SW 1271 (cell line): Measurements from ENCODE around the gene KRTAP10-8.
"Not testable (repeated sequence)": the region's sequence is repeated elsewhere in the genome, so short reads cannot be mapped to it uniquely, and the experiment has no call there.

Experiments used
- DNase-seq, 2 experiments: peaks; one replicate each; lab custom pipeline; 2025; lab: John Stamatoyannopoulos, UW

Gene KRTAP10-8

GRCh38 chr21:44618504-44618903, 6.6 kb downstream of the KRTAP10-8 start:
- DNase-seq: no peak

DNA sequence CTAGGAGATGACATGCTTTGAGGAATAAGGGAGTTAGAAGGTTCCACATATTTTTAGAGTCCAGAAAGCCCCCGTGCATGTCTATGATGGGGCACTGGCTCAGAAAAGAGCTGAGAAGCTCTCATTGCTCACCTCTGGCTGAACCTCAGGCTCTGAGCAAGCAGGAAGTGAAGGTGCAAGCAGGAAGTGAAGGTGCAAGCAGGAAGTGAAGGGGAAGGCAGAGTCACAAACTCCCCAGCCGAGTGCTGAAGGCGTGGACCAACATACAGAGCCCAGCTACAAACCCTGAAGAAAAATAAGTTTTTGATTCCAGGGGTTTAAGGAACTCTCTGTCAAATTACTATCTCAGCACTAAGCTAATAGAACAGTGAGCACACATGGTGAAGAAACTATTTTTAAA, 7.0 kb downstream of the KRTAP10-8 start:
- no peak for DNase-seq

DNA sequence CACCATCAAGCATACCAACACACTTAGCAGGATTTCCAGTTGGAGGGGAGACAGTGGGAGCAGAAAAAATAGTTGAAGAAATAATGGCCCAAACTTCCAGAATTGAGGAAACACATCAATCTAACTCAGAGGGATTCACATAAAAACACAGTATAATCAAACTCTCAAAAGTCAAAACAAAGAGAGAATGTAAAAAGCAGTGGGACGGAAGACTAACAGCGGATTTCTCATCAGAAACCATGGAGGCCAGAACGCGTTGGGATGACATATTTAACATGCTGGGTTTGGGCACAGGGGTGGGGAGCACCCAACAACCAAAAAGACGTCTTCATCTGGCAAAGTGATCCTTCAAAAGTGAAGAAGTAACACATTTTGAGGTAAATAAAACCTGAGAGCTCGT, 8.0 kb downstream of the KRTAP10-8 start:
- no peak for DNase-seq

- DNase-seq: no peak
Measured at GRCh38 chr21:44623575-44623974, 11.7 kb downstream of the KRTAP10-8 start.

DNA sequence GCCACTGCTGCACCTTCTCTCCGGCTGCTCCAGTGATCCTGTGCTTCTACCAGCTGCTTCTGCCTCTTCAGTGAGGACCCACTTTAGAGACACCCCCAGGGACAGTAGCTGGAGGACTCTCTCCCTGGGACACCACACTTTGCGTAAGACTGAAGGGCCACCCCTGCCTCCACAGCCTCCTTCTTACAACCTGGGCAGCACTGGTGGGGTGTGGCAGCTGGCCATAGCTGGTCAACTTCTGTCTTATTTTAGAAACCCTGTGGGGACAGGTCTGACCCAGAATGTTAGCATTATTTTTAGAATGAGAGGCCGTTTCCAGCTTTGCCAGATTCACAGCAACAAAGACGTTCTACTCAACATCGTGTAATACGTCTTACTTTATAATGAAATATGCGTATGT, 13.9 kb downstream of the KRTAP10-8 start:
- DNase-seq: no peak

DNA sequence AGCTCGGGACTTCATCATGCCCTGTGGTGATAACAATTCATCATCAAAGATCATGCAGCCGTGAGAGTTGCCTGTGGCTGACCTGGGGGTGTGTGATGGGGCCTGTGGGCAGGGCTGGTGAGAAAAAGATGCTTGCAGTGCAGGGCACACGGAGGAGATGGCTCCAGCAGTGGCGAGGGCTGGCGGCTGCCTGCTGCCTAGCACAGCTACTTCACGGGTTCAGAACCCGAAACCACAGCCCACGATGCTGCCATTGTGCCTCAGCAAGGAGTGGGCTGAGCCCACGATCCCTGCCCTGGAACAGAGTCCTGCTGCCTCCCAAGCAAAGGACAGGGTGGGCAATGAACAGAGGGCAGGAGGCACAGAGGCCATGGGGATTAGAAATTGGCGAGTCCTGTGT, 14.4 kb downstream of the KRTAP10-8 start:
- DNase-seq: no peak

DNA sequence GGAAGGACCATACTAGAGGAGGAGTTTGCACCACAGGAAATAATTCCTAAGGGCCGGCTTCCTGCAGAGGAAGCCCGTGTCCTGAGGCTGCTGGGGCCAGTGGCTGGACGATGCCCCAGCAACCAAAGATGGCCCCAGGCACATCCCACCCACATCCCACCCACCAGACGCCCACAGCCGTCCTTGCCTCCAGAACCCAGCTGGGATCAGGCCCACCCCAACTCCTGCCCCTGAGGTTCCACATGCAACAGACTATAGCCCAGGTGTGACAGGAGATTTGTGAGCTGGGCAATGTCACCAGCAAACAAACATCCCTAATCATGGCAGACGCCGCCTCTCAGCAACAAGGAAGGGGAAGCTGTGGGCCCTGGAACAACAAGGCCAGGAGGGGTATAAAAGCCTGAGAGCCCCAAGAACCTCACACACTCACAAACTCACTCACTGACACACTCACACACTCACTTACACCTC, 14.8 kb downstream of the KRTAP10-8 start, which contains the start of gene KRTAP10-9:
KRTAP10-9 (plus strand) TSS at position 421 of the 471 bp plus-strand sequence. CDS start 79 bp downstream, outside the sequence.
- no peak for DNase-seq

DNA sequence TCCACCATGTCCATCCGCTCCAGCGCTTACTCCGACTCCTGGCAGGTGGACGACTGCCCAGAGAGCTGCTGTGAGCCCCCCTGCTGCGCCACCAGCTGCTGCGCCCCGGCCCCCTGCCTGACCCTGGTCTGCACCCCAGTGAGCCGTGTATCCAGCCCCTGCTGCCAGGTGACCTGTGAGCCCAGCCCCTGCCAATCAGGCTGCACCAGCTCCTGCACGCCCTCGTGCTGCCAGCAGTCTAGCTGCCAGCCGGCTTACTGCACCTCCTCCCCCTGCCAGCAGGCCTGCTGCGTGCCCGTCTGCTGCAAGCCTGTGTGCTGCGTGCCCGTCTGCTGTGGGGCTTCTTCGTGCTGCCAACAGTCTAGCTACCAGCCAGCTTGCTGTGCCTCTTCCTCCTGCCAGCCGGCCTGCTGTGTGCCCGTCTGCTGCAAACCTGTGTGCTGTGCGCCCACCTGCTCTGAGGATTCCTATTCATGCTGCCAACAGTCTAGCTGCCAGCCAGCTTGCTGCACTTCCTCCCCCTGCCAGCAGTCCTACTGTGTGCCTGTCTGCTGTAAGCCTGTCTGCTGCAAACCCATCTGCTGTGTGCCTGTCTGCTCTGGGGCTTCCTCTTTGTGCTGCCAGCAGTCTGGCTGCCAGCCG, 15.4 kb downstream of the KRTAP10-8 start:
- DNase-seq: not testable (repeated sequence)

DNA sequence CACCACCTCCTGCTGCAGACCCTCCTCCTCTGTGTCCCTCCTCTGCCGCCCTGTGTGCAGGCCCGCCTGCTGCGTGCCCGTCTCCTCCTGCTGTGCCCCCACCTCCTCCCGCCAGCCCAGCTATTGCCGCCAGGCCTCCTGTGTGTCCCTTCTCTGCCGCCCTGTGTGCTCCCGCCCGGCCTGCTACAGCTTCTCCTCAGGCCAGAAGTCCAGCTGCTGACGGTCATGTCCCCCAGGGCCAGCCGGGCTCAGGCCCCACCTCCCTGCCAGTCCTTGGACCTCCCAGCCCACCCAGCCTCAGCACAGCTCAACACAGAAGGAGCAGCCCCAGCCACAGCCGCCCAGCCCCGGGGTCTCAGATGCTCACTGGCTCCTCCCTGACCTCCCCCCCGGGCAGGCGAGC, 16.0 kb downstream of the KRTAP10-8 start:
- DNase-seq: not testable (repeated sequence)

DNA sequence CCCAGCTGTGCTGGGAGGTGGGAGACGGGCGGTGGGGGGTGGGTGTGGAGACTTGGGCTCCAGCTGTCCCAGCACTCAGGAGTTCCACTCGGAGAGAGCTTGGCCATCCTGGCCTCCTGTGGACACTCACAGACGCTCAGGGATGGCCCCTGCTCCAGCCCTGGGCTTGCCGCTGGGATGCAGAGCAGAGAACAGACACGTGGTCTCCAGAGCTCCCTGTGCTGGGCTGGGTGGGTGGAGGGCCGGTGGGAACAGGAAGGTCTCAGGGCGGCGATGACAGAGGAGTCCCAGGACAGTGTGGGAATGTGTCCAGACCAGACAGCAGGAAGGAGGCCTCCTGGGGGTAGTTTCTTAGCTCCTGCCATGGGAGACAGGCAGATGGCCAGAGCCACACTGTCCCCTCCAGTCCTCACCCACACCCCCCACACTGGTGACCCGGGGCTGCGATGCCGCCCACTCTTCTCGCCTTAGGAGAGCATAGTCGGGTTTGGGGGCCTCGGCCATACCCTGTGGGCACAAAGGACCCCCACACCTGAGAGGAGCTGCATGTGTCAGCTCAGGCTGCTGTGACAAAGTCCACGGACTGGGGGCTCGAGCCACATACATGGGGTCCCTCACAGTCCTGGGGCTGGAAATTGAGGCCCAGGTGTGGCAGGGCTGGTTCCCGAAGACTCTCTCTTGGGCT, 17.0 kb downstream of the KRTAP10-8 start:
- no peak for DNase-seq

DNA sequence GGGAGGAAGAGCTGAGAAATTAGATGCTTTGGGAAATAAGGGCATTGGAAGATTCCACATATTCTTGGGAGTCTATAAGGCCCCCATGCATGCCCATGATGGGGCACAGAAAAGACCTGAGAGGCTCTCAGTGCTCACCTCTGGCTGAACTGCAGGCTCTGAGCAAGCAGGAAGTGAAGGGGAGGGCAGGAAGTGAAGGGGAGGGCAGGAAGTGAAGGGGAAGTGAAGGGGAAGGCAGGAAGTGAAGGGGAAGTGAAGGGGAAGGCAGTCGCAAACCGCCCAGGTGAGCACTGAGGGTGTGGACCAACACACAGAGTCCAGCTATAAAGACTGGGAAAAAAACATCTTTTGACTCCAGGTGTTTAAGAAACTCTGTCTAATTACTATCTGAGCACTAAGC, 18.6 kb downstream of the KRTAP10-8 start:
- DNase-seq: no peak

- peak in 1 of 2 experiments; percentile 0 for DNase-seq
Measured at GRCh38 chr21:44632067-44632466, 20.2 kb downstream of the KRTAP10-8 start.

- DNase-seq: no peak
Measured at GRCh38 chr21:44636209-44637017, 24.5 kb downstream of the KRTAP10-8 start.

DNA sequence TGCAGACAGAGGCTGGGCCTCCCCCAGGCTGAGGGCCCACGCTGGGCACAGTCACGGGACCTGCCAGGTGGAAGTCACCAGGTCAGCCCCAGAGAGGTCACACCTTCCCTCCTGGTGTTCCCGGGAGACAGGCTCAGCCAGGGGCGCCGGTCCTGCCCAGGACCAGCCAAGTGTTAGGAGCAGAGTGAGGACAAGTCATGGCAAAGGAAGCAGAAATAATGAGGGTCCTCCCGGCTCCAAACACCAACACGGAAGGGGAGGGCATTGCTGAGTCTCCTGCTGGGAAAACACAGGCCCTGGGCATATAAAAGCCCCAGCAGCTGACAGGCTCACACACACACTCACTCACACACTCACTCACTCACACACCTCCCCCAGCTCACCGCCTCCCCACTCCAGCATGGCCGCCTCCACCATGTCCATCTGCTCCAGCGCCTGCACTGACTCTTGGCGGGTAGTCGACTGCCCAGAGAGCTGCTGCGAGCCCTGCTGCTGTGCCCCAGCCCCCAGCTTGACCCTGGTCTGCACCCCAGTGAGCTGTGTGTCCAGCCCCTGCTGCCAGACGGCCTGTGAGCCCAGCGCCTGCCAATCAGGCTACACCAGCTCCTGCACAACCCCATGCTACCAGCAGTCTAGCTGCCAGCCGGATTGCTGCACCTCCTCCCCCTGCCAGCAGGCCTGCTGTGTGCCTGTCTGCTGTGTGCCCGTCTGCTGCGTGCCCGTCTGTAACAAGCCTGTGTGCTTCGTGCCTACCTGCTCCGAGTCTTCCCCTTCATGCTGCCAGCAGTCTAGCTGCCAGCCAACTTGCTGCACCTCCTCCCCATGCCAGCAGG, 25.4 kb downstream of the KRTAP10-8 start, which contains the start of gene KRTAP10-10:
KRTAP10-10 (plus strand) TSS at position 339 of the 833 bp plus-strand sequence; CDS start at position 401, 62 bp downstream.
- DNase-seq: no peak

- not testable (repeated sequence) for DNase-seq
Measured at GRCh38 chr21:44637851-44638348, 26.0 kb downstream of the KRTAP10-8 start.

DNA sequence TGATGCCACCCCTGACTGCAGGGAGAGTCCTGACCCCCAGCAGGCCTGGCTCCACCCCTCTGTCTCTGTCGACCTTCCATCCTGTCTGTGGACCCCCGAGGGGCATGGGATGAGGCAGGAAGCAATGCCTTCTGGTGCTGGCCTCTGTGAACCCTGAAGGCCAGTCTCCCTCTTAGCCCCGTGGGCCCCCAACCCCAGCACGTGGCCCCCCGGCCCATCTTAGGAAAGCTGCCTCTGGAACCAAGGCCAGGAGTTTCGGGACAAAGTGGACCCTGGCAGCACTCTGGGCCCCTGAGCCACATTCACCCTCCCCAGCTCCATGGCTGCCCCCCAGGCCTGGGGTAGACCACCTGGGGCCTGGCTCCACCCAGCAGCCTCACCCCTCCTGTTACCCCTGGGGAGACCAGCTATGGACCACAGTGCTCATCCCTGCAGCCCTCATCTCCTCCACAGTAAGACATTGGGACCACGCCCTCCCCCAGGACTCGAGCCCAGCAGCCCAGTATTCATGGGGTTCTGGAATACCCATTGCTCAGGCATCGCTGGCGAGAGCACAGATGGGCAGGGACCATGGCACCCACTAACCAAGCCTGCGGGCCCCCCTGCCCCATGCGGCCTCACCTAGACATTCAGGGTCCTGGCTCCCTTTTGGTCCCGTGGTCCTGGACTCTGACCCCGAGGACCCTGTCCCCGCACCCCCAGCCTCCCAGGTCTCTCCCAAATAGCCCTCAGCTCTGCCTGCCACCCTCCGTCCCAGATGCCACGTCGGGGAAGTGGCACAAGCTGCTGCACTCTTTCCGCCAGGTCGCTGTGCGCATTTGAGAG, 26.8 kb downstream of the KRTAP10-8 start:
- not testable (repeated sequence) for DNase-seq

DNA sequence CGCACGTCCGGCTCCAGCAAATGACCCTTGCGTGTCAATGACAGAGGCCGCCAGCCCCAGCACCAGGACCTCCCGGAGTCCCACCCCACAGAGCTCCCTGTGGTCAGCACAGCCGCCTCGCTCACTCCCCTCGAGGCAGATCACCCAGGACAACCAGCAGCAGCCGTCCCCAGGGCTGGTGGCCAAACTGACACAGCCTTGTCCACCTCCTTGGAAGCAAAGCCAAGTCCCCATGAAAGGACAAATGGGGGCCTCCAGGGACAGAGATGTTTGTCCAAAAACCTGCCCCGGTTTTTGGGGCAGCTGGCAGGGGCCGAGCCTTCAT, 27.4 kb downstream of the KRTAP10-8 start:
- DNase-seq: no peak

- DNase-seq: no peak
Measured at GRCh38 chr21:44640761-44641160, 28.9 kb downstream of the KRTAP10-8 start.

GRCh38 chr21:44643741-44644310, 31.9 kb downstream of the KRTAP10-8 start:
- no peak for DNase-seq

GRCh38 chr21:44644878-44645277, 33.0 kb downstream of the KRTAP10-8 start:
- no peak for DNase-seq
